RWPE1 (cell line): Measurements from ENCODE around the gene RTP2.
A peak's percentile ranks its signal among the peaks of the same experiment; 100 is the strongest.
"Not testable (repeated sequence)": the region's sequence is repeated elsewhere in the genome, so short reads cannot be mapped to it uniquely, and the experiment has no call there.

Experiments
- CTCF ChIA-PET: fragments of 350-600 bp; sonication (Branson Sonifier 250); formaldehyde crosslinking; extraction: SDS; loops from one replicate; lab custom pipeline; 2021; lab: Yijun Ruan, JAX
- POLR2A ChIA-PET: fragments of 400-600 bp; formaldehyde crosslinking; extraction: SDS; loops from one replicate; lab custom pipeline; 2020; ENCODE audit warnings: antibody characterized with exemption; ENCODE audit not compliant: low non-redundant PET; lab: Yijun Ruan, JAX
- DNase-seq: peaks from one replicate; pipeline ENCODE4 v3.0.0; 2012; ENCODE audit warnings: low spot score
- H3K27ac ChIP-seq: fragments of 450-650 bp; 2 replicates; pipeline ENCODE4 v1.5.1; 2017
- CTCF ChIP-seq: fragments of 450-650 bp; conservative IDR thresholded peaks from 2 replicates; pipeline ENCODE4 v1.5.1; 2017; ENCODE audit warnings: low read depth, mild to moderate bottlenecking

Gene RTP2

GRCh38 chr3:187684880-187685279 lies 17.5 kb downstream of the RTP2 start:
- POLR2A ChIA-PET, result no interaction called here
- no peak overlapping the region for H3K27ac ChIP-seq
- CTCF ChIA-PET, result no interaction called here
- DNase-seq, result no peak
- no peak for TF ChIP-seq CTCF

- POLR2A ChIA-PET, result no interaction called here
- no peak overlapping the region for H3K27ac ChIP-seq
- CTCF ChIA-PET, result no interaction called here
- DNase-seq, result no peak
- no peak for TF ChIP-seq CTCF
Measured at GRCh38 chr3:187684444-187684843, 17.9 kb downstream of the RTP2 start.

- POLR2A ChIA-PET, DNase-seq, H3K27ac ChIP-seq: not testable (repeated sequence)
- CTCF ChIA-PET, result interaction anchor here (2.0 to 5.0 kb wide), 2 partner anchors 363 to 461 kb away, joined by 5 to 177 read pairs; no protein-coding TSS in a partner anchor
Measured at GRCh38 chr3:187681756-187682155, 20.6 kb downstream of the RTP2 start.

- POLR2A ChIA-PET, result no interaction called here
- peak; percentile 70 for DNase-seq
- TF ChIP-seq CTCF, result peak; percentile 91
- CTCF ChIA-PET, result interaction anchor here (0.5 to 5.0 kb wide), 46 partner anchors 9 to 1507 kb away, joined by 3 to 177 read pairs (median 4); partner anchors contain the start of gene SST
- H3K27ac ChIP-seq, result no peak overlapping the region
Measured at GRCh38 chr3:187679638-187680396, 22.5 kb downstream of the RTP2 start.

GRCh38 chr3:187678726-187679268 lies 23.6 kb downstream of the RTP2 start:
- no peak; the same call in 1 of the 2 replicates for TF ChIP-seq CTCF
- no peak overlapping the region for H3K27ac ChIP-seq
- peak; percentile 43 for DNase-seq
- CTCF ChIA-PET, result interaction anchor here (0.6 to 5.0 kb wide), 23 partner anchors 8 to 1209 kb away, joined by 3 to 177 read pairs (median 6); partner anchors contain the start of gene SST
- POLR2A ChIA-PET, result no interaction called here

- TF ChIP-seq CTCF, result no peak
- POLR2A ChIA-PET, result no interaction called here
- no peak overlapping the region for H3K27ac ChIP-seq
- CTCF ChIA-PET, result interaction anchor here (0.6 to 5.0 kb wide), 7 partner anchors 15 to 481 kb away, joined by 3 to 177 read pairs (median 3); partner anchors contain the start of gene RTP1
- no peak for DNase-seq
Measured at GRCh38 chr3:187677604-187678003, 24.8 kb downstream of the RTP2 start.

GRCh38 chr3:187673012-187673411 lies 29.3 kb downstream of the RTP2 start:
- ChIA-PET POLR2A (no interaction called here), CTCF (interaction anchor here (0.7 to 2.2 kb wide), 2 partner anchors 353 to 536 kb away, joined by 3 to 5 read pairs; no protein-coding TSS in a partner anchor)
- TF ChIP-seq CTCF, result no peak
- no peak for DNase-seq
- no peak overlapping the region for H3K27ac ChIP-seq
